Right atrium auricular region (tissue), 2 donors: ENCODE measurements around the gene SLIT3. TPM values are rescaled to one million over a fixed set of nuclear protein-coding genes. Genes with fewer than 3 reads are reported as not detected.

Experiments used
- DNase-seq: peaks from one replicate; pipeline ENCODE4 v3.0.0-alpha.2; 2019; ENCODE audit warnings: low spot score
- H3K27ac ChIP-seq, 2 donors: fragments of 200-600 bp; sonication (generic); 1 replicate in 1 of 2; 2 replicates in 1 of 2; pipeline ENCODE4 v1.5.1; 2016 to 2019
- H3K27me3 ChIP-seq, 2 donors: fragments of 200-600 bp; sonication (generic); one replicate each; pipeline versions ENCODE4 v1.5.1 to v1.6.0; 2017 to 2019
- H3K36me3 ChIP-seq: fragments of 200-600 bp; sonication (generic); one replicate; pipeline ENCODE4 v1.5.1; 2016
- H3K4me1 ChIP-seq, 2 donors: fragments of 200-600 bp; sonication (generic); one replicate each; pipeline versions ENCODE4 v1.5.1 to v1.6.0; 2017 to 2019
- H3K4me3 ChIP-seq, 2 donors: fragments of 200-600 bp; sonication (generic); 1 replicate in 1 of 2; 2 replicates in 1 of 2; pipeline ENCODE4 v1.5.1; 2017 to 2019; ENCODE audit warnings: mild to moderate bottlenecking in 1 of 2, moderate library complexity in 1 of 2
- H3K9me3 ChIP-seq, 2 donors: fragments of 200-600 bp; sonication (generic); one replicate each; pipeline ENCODE4 v1.5.1; 2019
- CTCF ChIP-seq, 2 donors: fragments of 200-600 bp; sonication (generic); IDR thresholded peaks; one replicate each; pipeline ENCODE4 v1.5.1; 2019; ENCODE audit warnings: antibody characterized with exemption in 2 of 2
- total RNA-seq, 2 donors: library from RNA; depleted of rRNA; stranded (reverse); fragments of >200 nt; gene quantifications; one replicate each; pipeline ENCODE4 v1.1.0, GENCODE V29; 2016

SLIT3 gene
- total RNA-seq, 2 donors from 2014 or later: 66.1 to 85.8 TPM

DNA sequence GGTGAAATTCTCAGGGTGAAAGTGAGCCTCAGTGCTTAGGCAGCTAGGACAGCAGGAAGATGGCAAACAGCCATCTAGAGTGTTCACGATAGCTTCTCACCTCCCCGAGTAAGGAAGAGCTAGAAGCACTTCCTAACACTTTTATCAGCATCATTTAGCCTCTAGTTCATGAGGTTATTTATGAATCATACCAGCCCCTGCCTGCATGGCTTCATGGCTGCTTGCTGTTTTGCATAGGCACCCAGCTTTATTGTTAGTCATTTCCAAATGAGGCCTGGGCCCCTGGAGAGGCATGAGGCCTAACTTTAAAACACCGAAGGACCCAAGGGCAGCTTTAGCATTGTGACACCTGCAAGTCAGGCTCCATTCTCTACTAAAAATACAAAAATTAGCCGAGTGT is 586.9 kb downstream of the SLIT3 start:
- Histone ChIP-seq H3K36me3 (peaks cover 5% of the 10 kb centered on the region), H3K27me3 (no peaks in the 10 kb centered on the region), H3K27ac (peak overlapping the region in 1 of 2 donors; percentile 56), H3K4me1 (peaks cover 0 to 16% of the 10 kb centered on the region in 2 donors), H3K4me3 (no peak overlapping the region), H3K9me3 (no peaks in the 10 kb centered on the region)
- TF ChIP-seq CTCF (IDR thresholded peaks at IDR 0.05): no peak
- peak; percentile 44 for DNase-seq

DNA sequence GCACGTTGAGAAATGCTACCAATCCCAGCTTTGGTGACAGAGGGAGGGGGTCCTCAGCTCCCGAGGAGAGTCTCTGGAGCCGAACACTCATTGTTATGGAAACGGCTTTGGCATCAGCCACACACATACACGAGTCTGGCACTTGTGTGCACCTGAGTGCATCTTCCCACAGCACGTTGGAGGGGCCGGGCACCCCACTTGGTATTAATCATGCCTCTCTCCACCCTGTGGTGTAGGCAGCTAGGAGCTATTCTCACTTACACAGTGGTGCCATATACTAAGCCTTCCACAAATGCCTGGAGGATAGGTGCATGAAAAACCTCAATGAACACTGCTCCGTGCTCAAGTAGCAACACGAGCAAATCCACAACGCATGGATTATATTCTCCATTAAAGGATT is 587.9 kb downstream of the SLIT3 start:
- peaks cover 0 to 16% of the 10 kb centered on the region in 2 donors for H3K4me1 ChIP-seq
- H3K27ac ChIP-seq: no peak overlapping the region
- no peak for DNase-seq
- peaks cover 5% of the 10 kb centered on the region for H3K36me3 ChIP-seq
- no peak overlapping the region for H3K4me3 ChIP-seq
- no peak for TF ChIP-seq CTCF (IDR thresholded peaks at IDR 0.05)
- H3K9me3 ChIP-seq: no peaks in the 10 kb centered on the region
- H3K27me3 ChIP-seq: no peaks in the 10 kb centered on the region

DNA sequence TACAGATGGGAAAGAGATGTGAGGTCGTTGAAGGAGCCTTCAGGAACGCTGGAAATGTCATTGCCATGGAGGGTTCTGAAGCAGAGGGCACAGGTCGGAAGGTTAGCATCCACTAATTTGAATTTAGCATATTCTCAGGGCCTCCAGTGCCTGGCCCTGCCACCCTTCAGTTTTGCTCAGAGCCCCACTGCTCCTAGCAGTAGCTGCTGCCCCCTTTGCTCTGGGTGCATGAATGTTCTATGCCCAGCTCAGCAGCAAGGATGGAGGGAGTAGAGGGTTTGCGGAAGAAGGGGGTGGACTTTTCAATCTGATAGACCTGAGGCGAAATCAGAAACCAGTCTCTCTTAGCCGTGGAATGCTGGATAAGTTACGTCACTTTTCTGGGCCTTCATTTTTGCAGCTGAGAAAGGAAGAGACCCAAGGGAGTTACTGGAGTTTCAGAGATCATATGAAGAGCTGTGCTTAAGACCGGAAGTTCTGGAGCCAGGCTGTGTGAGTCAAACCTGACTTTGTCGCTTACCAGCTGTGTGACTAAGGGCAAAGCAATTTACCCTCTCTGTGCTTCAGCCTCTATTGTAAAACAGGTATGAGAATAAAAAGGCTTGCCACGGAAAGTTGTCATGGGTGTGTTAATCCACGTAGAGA is 588.5 kb downstream of the SLIT3 start:
- Histone ChIP-seq H3K9me3 (no peaks in the 10 kb centered on the region), H3K4me1 (peaks cover 0 to 16% of the 10 kb centered on the region in 2 donors), H3K27me3 (no peaks in the 10 kb centered on the region), H3K27ac (peak overlapping the region in 1 of 2 donors; percentile 38), H3K4me3 (no peak overlapping the region), H3K36me3 (peaks cover 5% of the 10 kb centered on the region)
- TF ChIP-seq CTCF (IDR thresholded peaks at IDR 0.05): no peak
- DNase-seq: peak; percentile 77

DNA sequence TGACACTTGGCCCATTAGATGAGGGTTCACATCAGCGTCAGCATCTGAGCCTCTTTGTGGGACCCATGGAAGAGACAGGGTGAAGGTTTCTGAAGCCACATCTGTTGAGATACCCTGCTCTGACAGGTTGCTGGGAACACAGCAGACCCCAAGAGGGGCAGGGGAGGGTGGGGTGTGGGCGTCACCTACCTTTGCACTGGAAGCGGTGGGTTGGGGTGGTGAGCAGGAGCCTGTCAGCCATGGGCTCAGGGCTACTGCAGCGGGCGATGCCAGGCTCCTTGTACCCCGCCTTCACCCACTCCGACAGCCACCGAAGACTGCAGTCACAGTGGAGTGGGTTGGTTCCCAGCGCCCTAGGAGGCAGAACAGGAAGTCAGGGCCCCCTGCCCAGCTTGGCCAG is 590.2 kb downstream of the SLIT3 start:
- H3K4me1 ChIP-seq: peaks cover 0 to 16% of the 10 kb centered on the region in 2 donors
- no peak overlapping the region for H3K4me3 ChIP-seq
- no peaks in the 10 kb centered on the region for H3K27me3 ChIP-seq
- no peaks in the 10 kb centered on the region for H3K9me3 ChIP-seq
- peaks cover 5% of the 10 kb centered on the region for H3K36me3 ChIP-seq
- TF ChIP-seq CTCF (IDR thresholded peaks at IDR 0.05): no peak
- no peak overlapping the region for H3K27ac ChIP-seq
- DNase-seq: peak; percentile 28

- Histone ChIP-seq H3K9me3 (no peaks in the 10 kb centered on the region), H3K4me3 (no peak overlapping the region), H3K27me3 (no peaks in the 10 kb centered on the region), H3K4me1 (peaks cover 0 to 3% of the 10 kb centered on the region in 2 donors), H3K27ac (no peak overlapping the region), H3K36me3 (peaks cover 5% of the 10 kb centered on the region)
- no peak for TF ChIP-seq CTCF (IDR thresholded peaks at IDR 0.05)
- DNase-seq: no peak
Observed at GRCh38 chr5:168707716-168708695, 592.9 kb downstream of the SLIT3 start.
